Thymus (tissue), 11 donors: ENCODE measurements around the gene RBFOX1. TPM values are rescaled to one million over a fixed set of nuclear protein-coding genes. Genes with fewer than 3 reads are reported as not detected.

ENCODE experiments used
- DNase-seq, 9 donors: peaks; one replicate each; pipeline ENCODE4 v3.0.0-alpha.2; 2013; ENCODE audit warnings: low spot score in 9 of 9, low read depth in 6 of 9, missing footprints in 1 of 9
- H3K27ac ChIP-seq, 2 donors: one replicate each; pipeline ENCODE4 v1.5.1; 2013; ENCODE audit warnings: control low read depth in 1 of 2, low read depth in 1 of 2, low read length in 1 of 2, mild to moderate bottlenecking in 1 of 2, moderate library complexity in 1 of 2
- H3K27me3 ChIP-seq, 2 donors: one replicate each; pipeline ENCODE4 v1.5.1; 2013; ENCODE audit warnings: low read length in 1 of 2; ENCODE audit not compliant: control insufficient read depth in 2 of 2, insufficient read depth in 1 of 2
- H3K36me3 ChIP-seq, 2 donors: one replicate each; pipeline ENCODE4 v1.5.1; 2013; ENCODE audit warnings: low read length in 1 of 2, mild to moderate bottlenecking in 1 of 2, moderate library complexity in 1 of 2; ENCODE audit not compliant: control insufficient read depth in 2 of 2, insufficient read depth in 2 of 2
- H3K4me1 ChIP-seq, 2 donors: one replicate each; pipeline ENCODE4 v1.5.1; 2013; ENCODE audit warnings: low read length in 2 of 2; ENCODE audit not compliant: control insufficient read depth in 2 of 2, insufficient read depth in 2 of 2
- H3K4me3 ChIP-seq, 2 donors: one replicate each; pipeline ENCODE4 v1.5.1; 2013; ENCODE audit warnings: low read length in 2 of 2, control low read depth in 1 of 2, mild to moderate bottlenecking in 1 of 2
- H3K9me3 ChIP-seq, 2 donors: one replicate each; pipeline ENCODE4 v1.5.1; 2013; ENCODE audit warnings: low read length in 1 of 2, mild to moderate bottlenecking in 1 of 2; ENCODE audit not compliant: control insufficient read depth in 2 of 2, insufficient read depth in 1 of 2
- WGBS: extraction: QIAGEN DNeasy Blood & Tissue Kit; methylation state at CpG from one replicate; pipeline ENCODE4 v1.1.7; 2013; 5-methylcytosine and 5-hydroxymethylcytosine counted together
- polyA plus RNA-seq: library from polyadenylated mRNA; stranded (reverse); fragments of 200-250 nt; gene quantifications from one replicate; pipeline ENCODE4 v1.2.3, GENCODE V29; 2013
- total RNA-seq: library from RNA; stranded (reverse); fragments of 120-200 nt; gene quantifications from one replicate; pipeline ENCODE4 v1.2.4, GENCODE V29; 2013
- donor health status: healthy.

RBFOX1 gene
- total and polyA plus RNA-seq, 2 donors = 0.23 to 0.52 TPM

- no peaks in the 10 kb centered on the region for H3K4me1 ChIP-seq
- no peak overlapping the region for H3K4me3 ChIP-seq
- peak in 1 of 9 donors; percentile 12 for DNase-seq
- whole genome bisulfite sequencing = 87% methylated on average over 5 of the region's 5 CpGs
- H3K27me3 ChIP-seq = no peaks in the 10 kb centered on the region
- H3K27ac ChIP-seq = no peak overlapping the region
- H3K9me3 ChIP-seq = no peaks in the 10 kb centered on the region
- no peaks in the 10 kb centered on the region for H3K36me3 ChIP-seq
Measured at GRCh38 chr16:7436306-7436705, 103.7 kb downstream of the RBFOX1 start.

DNA sequence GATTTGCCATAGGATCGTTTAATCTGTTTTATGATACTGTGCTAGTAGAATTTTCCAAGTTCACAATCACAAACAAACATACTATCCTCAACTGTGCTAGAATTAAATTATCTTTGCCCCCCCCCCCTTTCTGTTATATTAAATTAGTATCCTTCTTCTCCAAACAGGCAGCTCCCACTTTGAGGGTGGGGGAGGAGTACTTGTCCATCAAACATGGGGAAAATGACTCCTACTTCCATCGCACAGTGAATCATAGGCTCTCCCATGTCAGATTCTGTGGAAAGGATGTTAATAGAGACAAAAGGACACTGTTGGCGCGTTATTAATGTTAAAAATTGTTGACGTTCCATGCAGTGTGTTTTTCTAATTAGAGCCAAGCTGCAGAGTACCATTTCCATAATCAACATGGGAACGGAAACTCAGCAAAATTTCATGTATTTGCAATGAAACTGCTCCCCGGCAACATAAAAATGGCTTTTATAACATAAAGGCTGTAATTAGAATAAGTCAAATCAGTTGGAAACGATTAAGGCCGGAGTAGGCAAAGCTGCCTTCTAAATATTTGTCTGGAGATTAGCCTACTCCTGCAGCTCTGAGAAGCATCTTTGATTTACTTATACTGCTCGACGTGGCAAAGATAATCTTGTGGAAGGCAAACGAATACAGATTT, 104.6 kb downstream of the RBFOX1 start:
- H3K4me1 ChIP-seq = no peaks in the 10 kb centered on the region
- no peaks in the 10 kb centered on the region for H3K36me3 ChIP-seq
- no peak for DNase-seq
- 80% methylated on average over 12 of the region's 12 CpGs for WGBS
- no peak overlapping the region for H3K4me3 ChIP-seq
- no peaks in the 10 kb centered on the region for H3K9me3 ChIP-seq
- no peak overlapping the region for H3K27ac ChIP-seq
- H3K27me3 ChIP-seq = no peaks in the 10 kb centered on the region

DNA sequence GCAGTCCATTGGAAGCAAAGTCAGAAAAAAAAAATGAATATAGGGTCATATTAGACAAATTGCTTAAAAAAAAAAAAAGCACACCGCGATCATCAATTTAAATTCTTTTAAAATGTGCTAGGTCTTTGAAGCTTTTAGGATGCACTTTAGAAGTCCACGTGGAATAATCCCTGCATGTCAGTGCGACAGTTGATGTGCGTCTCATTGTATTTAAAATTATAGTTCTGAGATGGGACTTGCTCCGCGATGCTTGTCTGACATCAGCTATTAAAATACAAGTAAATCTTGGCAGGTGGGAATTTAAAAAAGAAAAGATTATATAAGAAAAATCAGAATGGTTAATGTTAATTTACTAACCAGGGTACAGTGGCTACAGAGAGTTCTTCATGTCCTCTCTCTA, 105.2 kb downstream of the RBFOX1 start:
- Histone ChIP-seq H3K4me3 (no peak overlapping the region), H3K4me1 (no peaks in the 10 kb centered on the region), H3K9me3 (no peaks in the 10 kb centered on the region), H3K27me3 (no peaks in the 10 kb centered on the region), H3K27ac (no peak overlapping the region), H3K36me3 (no peaks in the 10 kb centered on the region)
- WGBS = 95% methylated on average over 7 of the region's 7 CpGs
- DNase-seq = no peak

GRCh38 chr16:7438601-7439000, 106.0 kb downstream of the RBFOX1 start:
- Histone ChIP-seq H3K27me3 (no peaks in the 10 kb centered on the region), H3K27ac (no peak overlapping the region), H3K36me3 (no peaks in the 10 kb centered on the region), H3K4me3 (no peak overlapping the region), H3K4me1 (no peaks in the 10 kb centered on the region), H3K9me3 (no peaks in the 10 kb centered on the region)
- 90% methylated on average over 5 of the region's 5 CpGs for WGBS
- no peak for DNase-seq

- no peak for DNase-seq
- H3K36me3 ChIP-seq = no peaks in the 10 kb centered on the region
- H3K4me3 ChIP-seq = no peak overlapping the region
- WGBS = 55% methylated on average over 4 of the region's 4 CpGs
- H3K27me3 ChIP-seq = no peaks in the 10 kb centered on the region
- no peak overlapping the region for H3K27ac ChIP-seq
- no peaks in the 10 kb centered on the region for H3K4me1 ChIP-seq
- no peaks in the 10 kb centered on the region for H3K9me3 ChIP-seq
Measured at GRCh38 chr16:7439518-7439917, 106.9 kb downstream of the RBFOX1 start.

GRCh38 chr16:7440886-7441400, 108.3 kb downstream of the RBFOX1 start:
- H3K27me3 ChIP-seq = no peaks in the 10 kb centered on the region
- no peak overlapping the region for H3K4me3 ChIP-seq
- H3K27ac ChIP-seq = no peak overlapping the region
- H3K9me3 ChIP-seq = no peaks in the 10 kb centered on the region
- H3K4me1 ChIP-seq = no peaks in the 10 kb centered on the region
- no peak for DNase-seq
- 70% methylated on average over 6 of the region's 6 CpGs for WGBS
- H3K36me3 ChIP-seq = no peaks in the 10 kb centered on the region

DNA sequence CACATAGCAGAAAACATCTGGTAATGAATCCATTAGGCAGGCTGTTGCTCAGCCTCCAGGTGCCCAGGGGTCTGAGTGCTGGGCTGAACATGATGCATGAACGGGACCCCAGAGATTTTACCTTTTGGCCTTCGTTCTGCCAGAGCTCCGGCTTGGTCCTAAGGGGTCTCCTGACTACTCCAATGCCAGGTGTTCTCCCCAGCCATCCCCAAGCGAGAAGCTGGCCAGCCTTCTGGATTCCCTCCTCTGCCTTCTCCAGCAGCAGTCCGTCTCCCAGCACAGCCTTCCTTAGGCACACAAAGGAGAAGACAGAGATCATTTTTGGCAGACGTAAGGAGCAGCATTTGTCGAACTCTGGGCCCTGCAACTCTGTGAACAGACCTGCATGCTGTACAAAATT, 109.4 kb downstream of the RBFOX1 start:
- Histone ChIP-seq H3K36me3 (no peaks in the 10 kb centered on the region), H3K4me1 (no peaks in the 10 kb centered on the region), H3K27ac (no peak overlapping the region), H3K4me3 (no peak overlapping the region), H3K27me3 (no peaks in the 10 kb centered on the region), H3K9me3 (no peaks in the 10 kb centered on the region)
- WGBS = 90% methylated on average over 7 of the region's 7 CpGs
- DNase-seq = no peak

- Histone ChIP-seq H3K4me1 (no peaks in the 10 kb centered on the region), H3K4me3 (no peak overlapping the region), H3K27ac (no peak overlapping the region), H3K36me3 (no peaks in the 10 kb centered on the region), H3K9me3 (no peaks in the 10 kb centered on the region), H3K27me3 (no peaks in the 10 kb centered on the region)
- no peak for DNase-seq
- 94% methylated on average over 4 of the region's 4 CpGs for WGBS
Measured at GRCh38 chr16:7443142-7443541, 110.5 kb downstream of the RBFOX1 start.

DNA sequence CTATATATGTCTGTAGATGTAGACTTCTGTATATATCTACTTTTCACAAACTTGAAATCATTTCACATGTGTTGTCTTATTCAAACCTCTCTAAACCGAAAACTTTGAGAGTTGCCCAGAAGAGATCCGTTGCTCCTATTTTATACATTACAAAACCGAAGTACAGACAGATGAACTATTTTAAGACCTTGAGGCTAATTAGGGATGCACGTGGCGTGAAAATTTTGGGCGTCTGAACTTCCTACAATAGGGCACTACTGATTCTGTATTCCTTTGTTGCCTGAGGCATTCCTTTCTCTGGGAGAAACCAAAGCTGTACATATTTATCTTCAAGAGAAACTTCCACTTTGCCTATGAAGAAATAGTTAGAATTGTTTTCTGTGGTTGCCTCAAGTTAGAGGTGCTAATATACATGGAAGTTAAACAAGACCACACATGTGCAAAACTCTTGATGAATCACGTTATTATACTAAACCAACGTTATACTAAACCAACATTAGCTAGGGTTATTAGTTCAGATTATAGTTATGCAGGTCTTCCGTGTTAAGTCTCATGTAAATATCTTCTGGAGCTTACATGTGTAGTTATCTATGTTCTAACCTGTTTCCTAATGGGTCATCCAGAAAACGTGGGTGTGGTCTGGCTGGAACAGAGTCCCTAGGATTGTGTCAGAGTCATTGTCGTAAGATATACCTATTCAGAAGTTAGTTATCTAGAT, 111.2 kb downstream of the RBFOX1 start:
- no peak for DNase-seq
- Histone ChIP-seq H3K27me3 (no peaks in the 10 kb centered on the region), H3K27ac (no peak overlapping the region), H3K36me3 (no peaks in the 10 kb centered on the region), H3K4me3 (no peak overlapping the region), H3K9me3 (no peaks in the 10 kb centered on the region), H3K4me1 (no peaks in the 10 kb centered on the region)
- 85% methylated on average over 11 of the region's 11 CpGs for WGBS
